ENCODE measurements around the gene PJVK. TPM values are rescaled to one million over a fixed set of nuclear protein-coding genes. Genes with fewer than 3 reads are reported as not detected.

PJVK gene
- total and polyA plus RNA-seq, 9 of the 15 experiments (the other 6 are each of a cell fraction or from before 2014, with no cell fraction given) = 0.11 to 1.5 (median 0.73) TPM

DNA sequence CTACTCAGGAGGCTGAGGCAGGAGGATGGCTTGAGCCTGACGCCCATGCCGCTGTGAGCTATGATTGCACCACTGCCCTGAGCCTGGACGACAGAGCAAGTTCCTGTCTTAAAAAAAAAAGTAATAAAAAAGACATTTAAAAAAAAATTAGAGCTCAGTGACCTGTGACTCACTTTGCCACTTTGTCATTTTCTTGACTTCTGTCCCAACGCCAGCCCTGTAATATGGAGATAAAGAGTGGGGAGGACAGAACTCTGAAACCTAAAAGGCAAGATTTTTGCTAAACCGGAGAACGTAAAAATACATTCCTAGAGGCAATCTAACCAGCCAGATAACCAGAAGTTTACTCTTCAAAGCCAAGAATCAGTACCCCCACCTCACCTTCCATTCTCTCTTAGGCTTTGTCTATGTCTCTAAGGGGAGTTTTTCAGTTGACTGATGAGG, 49.2 kb upstream of the PJVK start (continued):
- TF ChIP-seq HIVEP1 (CRISPR knock-in tag; IDR thresholded peaks at IDR 0.05) (no peak), BMI1 (IDR thresholded peaks at IDR 0.05; ENCODE audit: low read length) (no peak), FOSL1 (tag; conservative IDR thresholded peaks at IDR 0.05) (peak; percentile 92), SREBF2 (CRISPR knock-in tag; IDR thresholded peaks at IDR 0.05) (no peak)

DNA sequence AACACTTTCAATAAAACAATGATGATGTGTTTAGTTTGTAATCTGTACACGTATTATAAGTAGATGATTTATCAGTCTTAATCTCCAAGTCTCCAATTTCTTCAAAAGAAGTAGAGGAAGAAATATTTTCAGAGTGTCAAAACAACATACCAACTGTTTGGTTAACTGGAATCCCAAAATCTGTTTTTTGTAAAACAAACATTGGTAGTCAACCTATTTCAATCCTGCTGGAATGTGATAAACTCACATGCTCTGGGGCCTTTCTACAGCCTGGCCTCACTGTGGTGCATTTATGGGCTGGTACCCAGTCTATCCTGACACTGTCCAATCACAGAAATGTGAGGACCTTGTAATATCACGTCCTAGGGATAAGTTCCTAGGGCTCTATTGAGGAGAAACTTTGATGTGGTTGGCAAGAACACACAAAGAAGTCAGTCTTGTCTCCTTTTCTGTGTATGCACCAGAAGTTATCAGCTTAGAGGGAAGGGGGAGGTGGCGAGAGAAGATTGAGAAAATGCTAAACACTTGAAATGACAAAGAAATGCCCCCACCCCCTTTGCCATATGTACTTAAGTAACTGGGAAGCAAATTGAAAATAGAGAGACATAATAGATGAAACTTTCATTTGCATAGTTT, 47.4 kb upstream of the PJVK start:
- TF ChIP-seq, protein P1, sequence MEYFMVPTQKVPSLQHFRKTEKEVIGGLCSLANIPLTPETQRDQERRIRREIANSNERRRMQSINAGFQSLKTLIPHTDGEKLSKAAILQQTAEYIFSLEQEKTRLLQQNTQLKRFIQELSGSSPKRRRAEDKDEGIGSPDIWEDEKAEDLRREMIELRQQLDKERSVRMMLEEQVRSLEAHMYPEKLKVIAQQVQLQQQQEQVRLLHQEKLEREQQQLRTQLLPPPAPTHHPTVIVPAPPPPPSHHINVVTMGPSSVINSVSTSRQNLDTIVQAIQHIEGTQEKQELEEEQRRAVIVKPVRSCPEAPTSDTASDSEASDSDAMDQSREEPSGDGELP (CRISPR knock-in tag; IDR thresholded peaks at IDR 0.05; ENCODE audit: borderline replicate concordance) = no peak
- TF ChIP-seq, protein P2, sequence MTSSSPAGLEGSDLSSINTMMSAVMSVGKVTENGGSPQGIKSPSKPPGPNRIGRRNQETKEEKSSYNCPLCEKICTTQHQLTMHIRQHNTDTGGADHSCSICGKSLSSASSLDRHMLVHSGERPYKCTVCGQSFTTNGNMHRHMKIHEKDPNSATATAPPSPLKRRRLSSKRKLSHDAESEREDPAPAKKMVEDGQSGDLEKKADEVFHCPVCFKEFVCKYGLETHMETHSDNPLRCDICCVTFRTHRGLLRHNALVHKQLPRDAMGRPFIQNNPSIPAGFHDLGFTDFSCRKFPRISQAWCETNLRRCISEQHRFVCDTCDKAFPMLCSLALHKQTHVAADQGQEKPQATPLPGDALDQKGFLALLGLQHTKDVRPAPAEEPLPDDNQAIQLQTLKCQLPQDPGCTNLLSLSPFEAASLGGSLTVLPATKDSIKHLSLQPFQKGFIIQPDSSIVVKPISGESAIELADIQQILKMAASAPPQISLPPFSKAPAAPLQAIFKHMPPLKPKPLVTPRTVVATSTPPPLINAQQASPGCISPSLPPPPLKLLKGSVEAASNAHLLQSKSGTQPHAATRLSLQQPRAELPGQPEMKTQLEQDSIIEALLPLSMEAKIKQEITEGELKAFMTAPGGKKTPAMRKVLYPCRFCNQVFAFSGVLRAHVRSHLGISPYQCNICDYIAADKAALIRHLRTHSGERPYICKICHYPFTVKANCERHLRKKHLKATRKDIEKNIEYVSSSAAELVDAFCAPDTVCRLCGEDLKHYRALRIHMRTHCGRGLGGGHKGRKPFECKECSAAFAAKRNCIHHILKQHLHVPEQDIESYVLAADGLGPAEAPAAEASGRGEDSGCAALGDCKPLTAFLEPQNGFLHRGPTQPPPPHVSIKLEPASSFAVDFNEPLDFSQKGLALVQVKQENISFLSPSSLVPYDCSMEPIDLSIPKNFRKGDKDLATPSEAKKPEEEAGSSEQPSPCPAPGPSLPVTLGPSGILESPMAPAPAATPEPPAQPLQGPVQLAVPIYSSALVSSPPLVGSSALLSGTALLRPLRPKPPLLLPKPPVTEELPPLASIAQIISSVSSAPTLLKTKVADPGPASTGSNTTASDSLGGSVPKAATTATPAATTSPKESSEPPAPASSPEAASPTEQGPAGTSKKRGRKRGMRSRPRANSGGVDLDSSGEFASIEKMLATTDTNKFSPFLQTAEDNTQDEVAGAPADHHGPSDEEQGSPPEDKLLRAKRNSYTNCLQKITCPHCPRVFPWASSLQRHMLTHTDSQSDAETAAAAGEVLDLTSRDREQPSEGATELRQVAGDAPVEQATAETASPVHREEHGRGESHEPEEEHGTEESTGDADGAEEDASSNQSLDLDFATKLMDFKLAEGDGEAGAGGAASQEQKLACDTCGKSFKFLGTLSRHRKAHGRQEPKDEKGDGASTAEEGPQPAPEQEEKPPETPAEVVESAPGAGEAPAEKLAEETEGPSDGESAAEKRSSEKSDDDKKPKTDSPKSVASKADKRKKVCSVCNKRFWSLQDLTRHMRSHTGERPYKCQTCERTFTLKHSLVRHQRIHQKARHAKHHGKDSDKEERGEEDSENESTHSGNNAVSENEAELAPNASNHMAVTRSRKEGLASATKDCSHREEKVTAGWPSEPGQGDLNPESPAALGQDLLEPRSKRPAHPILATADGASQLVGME (CRISPR knock-in tag; IDR thresholded peaks at IDR 0.05) = 0 out of 2 replicates have a peak, but pooled peaks have one; percentile 16
- Histone ChIP-seq H3K9ac (ENCODE audit: insufficient read depth in 1 of 2, low read depth in 2 of 2, low read length in 2 of 2) (no peak overlapping the region), H3K79me2 (ENCODE audit: control insufficient read depth, insufficient read depth, low read length) (no peaks in the 10 kb centered on the region), H3K9me3 (replicated peaks; ENCODE audit: control insufficient read depth, insufficient read depth, low read depth, low read length) (no peaks in the 10 kb centered on the region), H3K9me1 (ENCODE audit: control insufficient read depth, insufficient read depth, low read length) (no peaks in the 10 kb centered on the region), H3K4me2 (ENCODE audit: insufficient read depth, low read length) (no peak overlapping the region), H3K27me3 (ENCODE audit: control insufficient read depth in 2 of 2, insufficient read depth in 2 of 2, low read length in 2 of 2) (no peaks in the 10 kb centered on the region), H3K27ac (ENCODE audit: extremely low read depth, low read depth, low read length) (no peak overlapping the region), H3K36me3 (ENCODE audit: control insufficient read depth, insufficient read depth, low read length) (no peaks in the 10 kb centered on the region), H4K20me1 (replicated peaks; ENCODE audit: control insufficient read depth, insufficient read depth, low read length) (no peaks in the 10 kb centered on the region), H3K4me3 (no peak overlapping the region), H2AFZ (ENCODE audit: low read depth, low read length) (peak overlapping the region; percentile 48), H3K4me1 (replicated peaks in 1 of 2; ENCODE audit: control insufficient read depth in 2 of 2, insufficient read depth in 2 of 2, low read length in 2 of 2) (peaks cover 3 to 30% of the 10 kb centered on the region in 2 experiments; a peak in 4 of 5 replicates)
- in situ Hi-C loops (cut with MboI) (no loop called here), intact Hi-C loops (cut with micrococcal nuclease) (loop anchor here (5.0 kb wide), 1 partner anchor 119 kb away; no protein-coding TSS in a partner anchor)
- CTCF ChIA-PET (ENCODE audit: low intra/inter-chr PET ratio) = no interaction called here
- ATAC-seq (no peak), DNase-seq (ENCODE audit: extremely low read depth in 1 of 4, low spot score in 3 of 4) (no peak), FAIRE-seq (no peak)
- 26% methylated on average over 3 of the region's 3 CpGs for WGBS (ENCODE audit: insufficient coverage, low coverage, missing lambda C conversion rate)
- POLR2A ChIA-PET = interaction anchor here (1.9 to 5.0 kb wide), 2 partner anchors 9 to 10 kb away, joined by 9 to 41 read pairs; no protein-coding TSS in a partner anchor
- BruUV-seq (replicated peaks) = no TSS peak

Measured in K562 (cell line).